HCT116 (cell line): ENCODE results near the gene HPCAL1. TPM values are rescaled to one million over a fixed set of nuclear protein-coding genes. Genes with fewer than 3 reads are reported as not detected.

Source experiments
- ATAC-seq: fragments of 200-7000 bp; cut with Tn5 transposase; 2 replicates; pipeline ENCODE4 v1.9.1; 2020; ENCODE audit warnings: mild to moderate bottlenecking, moderate library complexity
- BruUV-seq: library from RNA; stranded (reverse); fragments of 400-500 nt; replicated peaks from 2 replicates; lab custom pipeline; 2021; lab: Mats Ljungman, UMichigan
- CTCF ChIA-PET: fragments of 300-600 bp; sonication (Branson Sonifier 250); formaldehyde crosslinking; loops from one replicate; lab custom pipeline; 2021; ENCODE audit warnings: antibody characterized with exemption; lab: Charles Lee
- POLR2A ChIA-PET: fragments of 300-600, 350-600 bp; sonication (Branson Sonifier 250); formaldehyde crosslinking; loops from one replicate; lab custom pipeline; 2021; ENCODE audit warnings: antibody characterized with exemption; lab: Charles Lee
- RAD21 ChIA-PET, 2 experiments: fragments of 300-600 bp; sonication (Branson Sonifier 250); formaldehyde crosslinking; loops; one replicate each; lab custom pipeline; 2023; ENCODE audit warnings: low total read pairs in 2 of 2; ENCODE audit not compliant: uncharacterized antibody in 2 of 2, unreplicated experiment in 2 of 2, low non-redundant PET in 1 of 2; lab: Charles Lee
- DNase-seq: peaks from one replicate; pipeline ENCODE4 v3.0.0-alpha.2; 2010; ENCODE audit warnings: low read depth, low spot score
- H2AFZ ChIP-seq: fragments of 200-600 bp; shearing (Covaris generic), sonication (generic); 2 replicates; pipeline ENCODE4 v1.6.1; 2017; ENCODE audit warnings: low read depth, mixed run types, mixed read lengths, antibody characterized with exemption, low read length; ENCODE audit not compliant: poor library complexity, severe bottlenecking
- H3K27ac ChIP-seq: 2 replicates; pipeline ENCODE4 v1.5.1; 2012; ENCODE audit warnings: low read depth, low read length
- H3K27me3 ChIP-seq: fragments of 200-600 bp; sonication (generic); 2 replicates; pipeline ENCODE4 v1.6.1; 2016; ENCODE audit warnings: mixed run types, low read length, mixed read lengths; ENCODE audit not compliant: insufficient read depth
- H3K36me3 ChIP-seq, 2 experiments: fragments of 200-500 bp in 1 of 2; fragments of 200-600 bp in 1 of 2; sonication (Bioruptor generic) in 1 of 2; sonication (generic) in 1 of 2; 2 replicates each; pipeline versions ENCODE4 v1.5.1 to v1.6.1; 2014 to 2016; ENCODE audit warnings: low read length in 2 of 2, inconsistent platforms in 1 of 2, mixed read lengths in 1 of 2, mixed run types in 1 of 2; ENCODE audit not compliant: insufficient read depth in 2 of 2, control insufficient read depth in 1 of 2
- H3K4me1 ChIP-seq, 2 experiments: fragments of 200-600 bp in 1 of 2; sonication (generic) in 1 of 2; 2 replicates each; pipeline versions ENCODE4 v1.5.1 to v1.6.1; 2012 to 2017; ENCODE audit warnings: low read length in 2 of 2, inconsistent platforms in 1 of 2, mild to moderate bottlenecking in 1 of 2, mixed read lengths in 1 of 2, mixed run types in 1 of 2, moderate library complexity in 1 of 2; ENCODE audit not compliant: insufficient read depth in 2 of 2, control insufficient read depth in 1 of 2
- H3K4me2 ChIP-seq: fragments of 200-600 bp; sonication (generic); 2 replicates; pipeline ENCODE4 v1.6.1; 2017; ENCODE audit warnings: mixed run types, low read length, mixed read lengths
- H3K4me3 ChIP-seq, 2 experiments: fragments of 200-600 bp in 1 of 2; sonication (generic) in 1 of 2; replicated peaks in 1 of 2; 2 replicates each; pipeline ENCODE4 v1.5.1; 2011 to 2016; ENCODE audit warnings: low read length in 2 of 2, control low read depth in 1 of 2, low read depth in 1 of 2, mild to moderate bottlenecking in 1 of 2, mixed read lengths in 1 of 2, mixed run types in 1 of 2
- H3K79me2 ChIP-seq: fragments of 200-600 bp; sonication (generic); 2 replicates; pipeline ENCODE4 v1.6.1; 2017; ENCODE audit warnings: mild to moderate bottlenecking, mixed run types, low read length, moderate library complexity, mixed read lengths; ENCODE audit not compliant: insufficient read depth
- H3K9ac ChIP-seq: fragments of 200-600 bp; sonication (generic); 2 replicates; pipeline ENCODE4 v1.6.1; 2016; ENCODE audit warnings: low read length, mixed read lengths
- H3K9me2 ChIP-seq: fragments of 200-600 bp; sonication (generic), shearing (Covaris generic); 2 replicates; pipeline ENCODE4 v1.6.1; 2017; ENCODE audit warnings: mixed run types, mild to moderate bottlenecking, moderate library complexity; ENCODE audit not compliant: insufficient read depth
- H3K9me3 ChIP-seq, 2 experiments: fragments of 200-500 bp in 1 of 2; fragments of 200-600 bp in 1 of 2; sonication (Bioruptor generic) in 1 of 2; sonication (generic) in 1 of 2; 2 replicates each; pipeline ENCODE4 v1.6.1; 2014 to 2017; ENCODE audit warnings: low read length in 2 of 2, mixed read lengths in 2 of 2, inconsistent platforms in 1 of 2, low read depth in 1 of 2, mild to moderate bottlenecking in 1 of 2, mixed run types in 1 of 2, moderate library complexity in 1 of 2; ENCODE audit not compliant: control insufficient read depth in 1 of 2, insufficient read depth in 1 of 2
- H4K20me1 ChIP-seq: fragments of 200-600 bp; sonication (generic), shearing (Covaris generic); 2 replicates; pipeline ENCODE4 v1.6.1; 2017; ENCODE audit warnings: mixed run types, mild to moderate bottlenecking, moderate library complexity; ENCODE audit not compliant: insufficient read depth
- CBX3 ChIP-seq: IDR thresholded peaks from 2 replicates; pipeline ENCODE4 v1.6.1; 2012; ENCODE audit warnings: low read depth
- CEBPB ChIP-seq: IDR thresholded peaks from 2 replicates; pipeline ENCODE4 v1.6.1; 2012; ENCODE audit warnings: low read depth
- EZH2 ChIP-seq: fragments of 200-600 bp; sonication (generic); IDR thresholded peaks from 2 replicates; pipeline ENCODE4 v1.6.1; 2017; ENCODE audit warnings: antibody characterized with exemption, mixed run types
- EZH2phosphoT487 ChIP-seq: fragments of 200-600 bp; IDR thresholded peaks from 2 replicates; pipeline ENCODE4 v1.6.1; 2018; ENCODE audit warnings: antibody characterized with exemption, borderline replicate concordance
- FOSL1 ChIP-seq: IDR thresholded peaks from 2 replicates; pipeline ENCODE4 v1.6.1; 2012; ENCODE audit warnings: low read depth
- JUND ChIP-seq: IDR thresholded peaks from 2 replicates; pipeline ENCODE4 v1.6.1; 2012
- POLR2A ChIP-seq: IDR thresholded peaks from 2 replicates; pipeline ENCODE4 v1.7.0; 2011; ENCODE audit warnings: borderline replicate concordance; ENCODE audit not compliant: insufficient read depth, insufficient read length; ENCODE audit errors: extremely low read depth
- POLR2AphosphoS5 ChIP-seq: IDR thresholded peaks from 2 replicates; pipeline ENCODE4 v1.6.1; 2011; ENCODE audit warnings: mild to moderate bottlenecking, low read depth, low read length, moderate library complexity
- SRF ChIP-seq: IDR thresholded peaks from 2 replicates; pipeline ENCODE4 v1.6.1; 2012; ENCODE audit warnings: low read depth
- TCF7L2 ChIP-seq: IDR thresholded peaks from 2 replicates; pipeline ENCODE4 v1.7.0; 2011; ENCODE audit warnings: borderline replicate concordance, inconsistent platforms; ENCODE audit not compliant: insufficient read depth, insufficient read length; ENCODE audit errors: extremely low read depth
- YY1 ChIP-seq: IDR thresholded peaks from 2 replicates; pipeline ENCODE4 v1.6.1; 2011; ENCODE audit warnings: low read length, low read depth, moderate library complexity, mild to moderate bottlenecking; ENCODE audit not compliant: insufficient replicate concordance; ENCODE audit errors: extremely low read depth
- ZNF274 ChIP-seq: fragments of 200-500 bp; sonication (Bioruptor generic); IDR thresholded peaks from 2 replicates; pipeline ENCODE4 v1.6.1; 2014; ENCODE audit warnings: mild to moderate bottlenecking, low read depth, low read length, inconsistent platforms
- intact Hi-C: fragments of 100-400 bp; cut with micrococcal nuclease; formaldehyde crosslinking; loops from 2 replicates; pipeline ENCODE4 v1.10.0; 2022
- total RNA-seq: library from RNA; stranded (reverse); gene quantifications from one replicate; pipeline ENCODE4 v1.2.1, GENCODE V29; 2021; ENCODE audit not compliant: unreplicated experiment
- TF ChIP-seq, protein P1 (sequence below): IDR thresholded peaks from 2 replicates; pipeline ENCODE4 v1.6.1; 2012
- TF ChIP-seq, protein P2 (sequence below): IDR thresholded peaks from 2 replicates; pipeline ENCODE4 v1.6.1; 2011; ENCODE audit warnings: mild to moderate bottlenecking, low read length, moderate library complexity; ENCODE audit not compliant: insufficient replicate concordance; ENCODE audit errors: extremely low read depth
- TF ChIP-seq, protein P3 (sequence below): IDR thresholded peaks from 2 replicates; pipeline ENCODE4 v1.6.1; 2012
- TF ChIP-seq, protein P4 (sequence below): IDR thresholded peaks from 2 replicates; pipeline ENCODE4 v1.6.1; 2012; ENCODE audit warnings: low read depth

Gene HPCAL1
- total RNA-seq, 1 experiment from 2014 or later = 111 TPM

DNA sequence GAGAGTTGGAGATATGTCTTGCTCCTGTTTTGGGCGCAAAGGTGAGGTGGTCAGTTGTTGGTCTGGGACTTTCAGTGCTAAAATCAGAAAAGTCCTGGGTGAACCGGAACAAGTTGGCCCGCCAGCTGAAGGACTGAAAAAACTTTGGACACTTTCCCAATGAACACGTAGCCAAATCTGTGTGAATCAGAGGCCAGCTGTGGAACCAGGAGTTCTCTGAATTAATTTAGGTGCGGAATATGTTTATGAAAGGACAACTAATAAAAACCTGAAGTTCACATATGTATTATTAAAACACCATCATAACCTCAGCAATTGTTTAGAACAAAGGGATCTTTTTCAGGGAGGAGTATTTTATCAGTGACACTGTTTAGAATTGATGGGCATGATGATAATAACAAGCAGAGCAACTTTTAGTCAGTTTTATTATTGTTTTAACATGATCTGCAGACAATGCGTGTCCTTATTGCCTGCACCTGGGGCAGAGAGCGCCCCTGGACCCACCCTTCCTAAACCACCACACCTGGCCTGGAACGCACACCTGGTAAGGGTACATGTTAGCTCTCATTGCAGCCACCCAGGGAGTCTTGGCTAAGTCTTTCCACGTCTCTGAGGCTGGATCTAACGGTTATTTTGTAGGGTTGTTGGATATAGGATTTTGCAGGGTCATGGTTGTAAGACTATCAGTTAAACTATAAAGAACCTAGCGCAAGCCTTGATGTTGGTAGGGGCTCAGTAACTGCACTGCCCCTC lies 155.3 kb downstream of the HPCAL1 start:
- Histone ChIP-seq H3K27me3 (no peaks in the 10 kb centered on the region), H3K27ac (no peak overlapping the region), H3K36me3 (no peaks in the 10 kb centered on the region), H4K20me1 (no peaks in the 10 kb centered on the region), H3K4me1 (peaks cover 0 to 5% of the 10 kb centered on the region in 2 experiments; a peak in 1 of 4 replicates), H3K4me2 (no peak overlapping the region), H3K9me2 (no peaks in the 10 kb centered on the region), H3K4me3 (no peak overlapping the region), H3K9me3 (no peaks in the 10 kb centered on the region), H3K79me2 (no peaks in the 10 kb centered on the region), H3K9ac (no peak overlapping the region), H2AFZ (no peak overlapping the region)
- ATAC-seq (no peak), DNase-seq (no peak)
- ChIA-PET RAD21 (no interaction called here), CTCF (no interaction called here), POLR2A (interaction anchor here (1.2 kb wide), 1 partner anchor 10 kb away, joined by 3 read pairs; the partner anchor contains the start of gene ODC1)
- intact Hi-C loops = no loop called here
- BruUV-seq = no TSS peak
- TF ChIP-seq ZNF274 = no peak
- TF ChIP-seq SRF = no peak
- no peak for TF ChIP-seq CEBPB
- no peak for TF ChIP-seq TCF7L2
- no peak for TF ChIP-seq JUND
- TF ChIP-seq, protein P1, sequence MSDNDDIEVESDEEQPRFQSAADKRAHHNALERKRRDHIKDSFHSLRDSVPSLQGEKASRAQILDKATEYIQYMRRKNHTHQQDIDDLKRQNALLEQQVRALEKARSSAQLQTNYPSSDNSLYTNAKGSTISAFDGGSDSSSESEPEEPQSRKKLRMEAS = no peak
- TF ChIP-seq CBX3 = no peak
- TF ChIP-seq, protein P2, sequence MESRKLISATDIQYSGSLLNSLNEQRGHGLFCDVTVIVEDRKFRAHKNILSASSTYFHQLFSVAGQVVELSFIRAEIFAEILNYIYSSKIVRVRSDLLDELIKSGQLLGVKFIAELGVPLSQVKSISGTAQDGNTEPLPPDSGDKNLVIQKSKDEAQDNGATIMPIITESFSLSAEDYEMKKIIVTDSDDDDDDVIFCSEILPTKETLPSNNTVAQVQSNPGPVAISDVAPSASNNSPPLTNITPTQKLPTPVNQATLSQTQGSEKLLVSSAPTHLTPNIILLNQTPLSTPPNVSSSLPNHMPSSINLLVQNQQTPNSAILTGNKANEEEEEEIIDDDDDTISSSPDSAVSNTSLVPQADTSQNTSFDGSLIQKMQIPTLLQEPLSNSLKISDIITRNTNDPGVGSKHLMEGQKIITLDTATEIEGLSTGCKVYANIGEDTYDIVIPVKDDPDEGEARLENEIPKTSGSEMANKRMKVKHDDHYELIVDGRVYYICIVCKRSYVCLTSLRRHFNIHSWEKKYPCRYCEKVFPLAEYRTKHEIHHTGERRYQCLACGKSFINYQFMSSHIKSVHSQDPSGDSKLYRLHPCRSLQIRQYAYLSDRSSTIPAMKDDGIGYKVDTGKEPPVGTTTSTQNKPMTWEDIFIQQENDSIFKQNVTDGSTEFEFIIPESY = no peak
- TF ChIP-seq FOSL1 = no peak
- no peak for TF ChIP-seq EZH2phosphoT487
- TF ChIP-seq YY1 = no peak
- TF ChIP-seq, protein P3, sequence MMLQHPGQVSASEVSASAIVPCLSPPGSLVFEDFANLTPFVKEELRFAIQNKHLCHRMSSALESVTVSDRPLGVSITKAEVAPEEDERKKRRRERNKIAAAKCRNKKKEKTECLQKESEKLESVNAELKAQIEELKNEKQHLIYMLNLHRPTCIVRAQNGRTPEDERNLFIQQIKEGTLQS = no peak
- TF ChIP-seq POLR2AphosphoS5 = no peak
- TF ChIP-seq POLR2A = no peak
- TF ChIP-seq, protein P4, sequence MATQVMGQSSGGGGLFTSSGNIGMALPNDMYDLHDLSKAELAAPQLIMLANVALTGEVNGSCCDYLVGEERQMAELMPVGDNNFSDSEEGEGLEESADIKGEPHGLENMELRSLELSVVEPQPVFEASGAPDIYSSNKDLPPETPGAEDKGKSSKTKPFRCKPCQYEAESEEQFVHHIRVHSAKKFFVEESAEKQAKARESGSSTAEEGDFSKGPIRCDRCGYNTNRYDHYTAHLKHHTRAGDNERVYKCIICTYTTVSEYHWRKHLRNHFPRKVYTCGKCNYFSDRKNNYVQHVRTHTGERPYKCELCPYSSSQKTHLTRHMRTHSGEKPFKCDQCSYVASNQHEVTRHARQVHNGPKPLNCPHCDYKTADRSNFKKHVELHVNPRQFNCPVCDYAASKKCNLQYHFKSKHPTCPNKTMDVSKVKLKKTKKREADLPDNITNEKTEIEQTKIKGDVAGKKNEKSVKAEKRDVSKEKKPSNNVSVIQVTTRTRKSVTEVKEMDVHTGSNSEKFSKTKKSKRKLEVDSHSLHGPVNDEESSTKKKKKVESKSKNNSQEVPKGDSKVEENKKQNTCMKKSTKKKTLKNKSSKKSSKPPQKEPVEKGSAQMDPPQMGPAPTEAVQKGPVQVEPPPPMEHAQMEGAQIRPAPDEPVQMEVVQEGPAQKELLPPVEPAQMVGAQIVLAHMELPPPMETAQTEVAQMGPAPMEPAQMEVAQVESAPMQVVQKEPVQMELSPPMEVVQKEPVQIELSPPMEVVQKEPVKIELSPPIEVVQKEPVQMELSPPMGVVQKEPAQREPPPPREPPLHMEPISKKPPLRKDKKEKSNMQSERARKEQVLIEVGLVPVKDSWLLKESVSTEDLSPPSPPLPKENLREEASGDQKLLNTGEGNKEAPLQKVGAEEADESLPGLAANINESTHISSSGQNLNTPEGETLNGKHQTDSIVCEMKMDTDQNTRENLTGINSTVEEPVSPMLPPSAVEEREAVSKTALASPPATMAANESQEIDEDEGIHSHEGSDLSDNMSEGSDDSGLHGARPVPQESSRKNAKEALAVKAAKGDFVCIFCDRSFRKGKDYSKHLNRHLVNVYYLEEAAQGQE = no peak
- TF ChIP-seq EZH2 = no peak
